ENCODE results near the gene PAPPA. TPM values are rescaled to one million over a fixed set of nuclear protein-coding genes. Genes with fewer than 3 reads are reported as not detected.

PAPPA gene
- total RNA-seq, 1 experiment from 2014 or later = 0.39 TPM

GRCh38 chr9:116382053-116382452 lies 228.5 kb downstream of the PAPPA start:
- no peak for DNase-seq (ENCODE audit: low spot score)

DNA sequence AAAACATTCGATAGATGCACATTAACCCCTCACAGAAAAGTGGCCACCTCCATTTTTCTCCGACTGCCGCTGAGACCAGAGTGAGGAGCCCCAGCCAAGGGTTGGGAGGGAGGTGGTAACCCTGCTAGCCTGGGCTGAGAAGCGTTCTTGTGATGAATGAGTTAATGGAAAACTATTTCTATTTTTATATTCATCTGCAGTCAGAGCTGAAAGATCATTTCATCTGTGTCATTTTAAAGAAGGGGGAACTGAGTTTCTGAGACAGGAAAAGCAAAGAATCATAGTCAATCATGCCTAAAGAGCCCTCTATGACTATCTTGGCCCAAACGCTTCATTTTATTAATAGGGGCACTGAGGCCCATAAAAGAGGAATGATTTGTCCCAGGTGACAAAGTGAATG lies 229.5 kb downstream of the PAPPA start:
- DNase-seq (ENCODE audit: low spot score) = no peak

- DNase-seq (ENCODE audit: low spot score) = peak; percentile 50
These were observed 230.3 kb downstream of the PAPPA start for GRCh38 chr9:116383936-116384335.

- no peak for DNase-seq (ENCODE audit: low spot score)
These were observed 234.5 kb downstream of the PAPPA start for GRCh38 chr9:116387934-116388698.

GRCh38 chr9:116389541-116390302 lies 236.1 kb downstream of the PAPPA start:
- no peak for DNase-seq (ENCODE audit: low spot score)

GRCh38 chr9:116390303-116391228 lies 237.0 kb downstream of the PAPPA start:
- DNase-seq (ENCODE audit: low spot score) = no peak

DNA sequence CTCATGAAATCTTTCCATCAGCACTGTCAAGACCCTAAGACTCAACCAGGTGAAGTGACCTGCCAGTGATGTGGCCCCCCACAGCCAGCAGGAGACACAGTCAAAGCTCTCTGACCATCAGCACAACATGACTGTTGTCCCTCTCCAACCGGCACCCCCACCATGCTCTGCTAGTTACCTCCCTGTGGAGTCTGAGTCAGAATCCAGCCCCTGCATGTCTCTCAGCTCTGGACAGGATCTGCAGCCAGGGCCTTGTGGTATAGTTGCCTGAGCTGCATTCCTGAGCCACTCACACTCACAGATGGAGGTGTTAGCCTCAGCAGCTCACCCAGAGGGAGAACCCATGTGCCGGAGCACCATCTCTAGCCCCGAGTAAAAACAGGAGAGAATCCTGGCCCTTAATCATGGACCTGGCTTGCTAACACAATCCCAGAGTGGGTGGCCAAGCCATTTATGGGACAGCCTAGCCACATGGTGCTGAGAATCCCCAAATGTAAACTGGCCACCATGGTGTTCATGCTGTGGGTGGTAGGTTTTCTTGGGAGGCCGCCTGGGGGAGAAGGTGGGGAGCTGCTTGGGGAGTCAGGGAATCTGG lies 237.8 kb downstream of the PAPPA start:
- peak; percentile 11 for DNase-seq (ENCODE audit: low spot score)

- no peak for DNase-seq (ENCODE audit: low spot score)
These were observed 239.6 kb downstream of the PAPPA start for GRCh38 chr9:116393198-116393597.

DNA sequence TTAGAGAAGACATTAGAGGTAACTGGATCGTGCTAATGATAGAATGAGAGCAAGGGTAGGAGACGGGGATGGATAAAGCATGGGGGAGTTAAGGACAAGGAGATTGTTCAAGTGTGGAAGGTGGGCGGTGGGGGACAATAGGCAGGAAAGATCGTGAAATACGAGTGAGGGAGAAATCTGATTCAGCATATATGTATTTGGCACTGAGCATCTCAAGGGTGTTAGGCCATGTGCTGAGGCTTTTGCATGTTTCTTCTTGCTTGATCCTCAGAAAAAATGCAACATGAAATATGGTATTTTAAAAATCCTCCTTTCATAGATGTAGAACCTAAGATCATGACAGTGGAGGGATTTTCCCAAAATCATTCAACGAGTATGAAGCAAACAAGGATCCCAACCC lies 240.5 kb downstream of the PAPPA start:
- DNase-seq (ENCODE audit: low spot score) = no peak

GRCh38 chr9:116394894-116395698 lies 241.5 kb downstream of the PAPPA start:
- no peak for DNase-seq (ENCODE audit: low spot score)

DNA sequence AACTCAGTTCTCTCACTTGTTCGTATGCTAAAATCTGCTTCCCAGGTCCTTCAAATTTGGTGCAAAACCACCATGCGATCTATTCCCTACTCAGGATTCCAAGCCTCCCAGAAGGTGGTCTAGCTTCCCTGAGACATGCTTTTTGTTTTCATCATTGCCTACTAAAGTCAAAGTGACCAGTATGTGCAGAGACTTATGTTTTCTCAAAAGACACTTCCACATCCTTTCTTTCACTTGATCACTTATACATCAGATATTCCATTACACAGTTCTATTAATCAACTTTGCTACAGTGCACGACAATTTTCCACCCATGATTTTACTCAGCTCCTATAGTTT lies 242.1 kb downstream of the PAPPA start:
- DNase-seq (ENCODE audit: low spot score) = no peak

- no peak for DNase-seq (ENCODE audit: low spot score)
These were observed 249.6 kb downstream of the PAPPA start for GRCh38 chr9:116403171-116403570.

DNA sequence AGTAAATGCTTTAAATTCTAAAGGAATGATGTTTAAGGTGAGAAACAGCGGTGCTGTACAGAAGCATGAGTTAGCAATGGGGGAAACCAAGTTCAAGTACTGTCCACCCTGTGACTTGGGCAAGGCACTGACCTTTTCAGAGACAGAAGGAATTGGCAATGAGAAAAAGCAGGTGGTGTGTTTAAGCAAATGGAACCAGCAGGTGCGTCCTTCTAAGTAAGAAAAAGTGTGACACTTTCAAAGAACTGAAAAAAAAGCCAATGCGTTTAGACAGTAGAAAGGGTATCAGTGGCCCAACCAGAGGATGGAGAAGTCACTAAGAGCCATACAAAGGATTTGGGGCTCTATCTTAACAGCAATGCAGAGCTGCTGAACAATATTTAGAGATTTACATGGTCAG lies 250.6 kb downstream of the PAPPA start:
- no peak for DNase-seq (ENCODE audit: low spot score)

DNA sequence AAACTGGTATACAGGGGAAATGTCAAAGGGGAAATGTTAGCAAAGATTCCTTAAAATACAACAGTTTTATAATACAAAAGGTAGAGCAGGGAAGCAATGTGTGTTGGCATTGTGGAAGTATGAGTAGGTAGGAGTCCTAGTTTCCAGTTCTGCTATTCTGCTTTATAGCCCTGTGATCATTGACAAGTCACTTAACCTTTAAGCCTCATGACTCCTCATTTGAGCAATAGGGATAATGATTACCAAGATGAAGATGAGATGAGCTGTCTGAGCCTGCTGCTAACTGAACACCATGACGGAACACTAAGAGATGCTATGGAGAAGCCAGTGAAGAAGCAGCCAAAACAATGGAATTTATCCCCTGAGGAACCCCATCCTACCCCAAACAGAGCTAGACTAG lies 251.7 kb downstream of the PAPPA start:
- no peak for DNase-seq (ENCODE audit: low spot score)

DNA sequence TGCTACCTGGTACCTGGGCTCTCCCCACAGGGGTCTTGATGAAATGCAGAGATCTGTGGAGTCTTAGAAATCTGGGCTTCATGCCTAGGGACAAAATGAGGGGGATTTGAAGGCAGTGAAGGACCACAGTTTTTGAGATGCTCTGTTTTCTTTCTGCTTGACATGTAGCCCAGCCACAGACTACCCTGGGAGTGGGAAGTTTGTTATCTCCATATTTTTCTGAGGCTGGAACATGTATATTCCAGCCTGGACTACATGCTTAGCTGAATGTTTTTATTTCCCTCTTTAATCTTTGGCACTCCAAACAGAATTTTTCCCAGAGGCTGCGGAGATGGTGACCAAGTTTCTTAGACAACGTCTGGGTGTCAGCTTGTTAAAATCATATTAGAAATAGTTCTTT lies 252.9 kb downstream of the PAPPA start:
- DNase-seq (ENCODE audit: low spot score) = no peak

GRCh38 chr9:116409129-116409528 lies 255.5 kb downstream of the PAPPA start:
- DNase-seq (ENCODE audit: low spot score) = no peak

GRCh38 chr9:116409638-116410037 lies 256.0 kb downstream of the PAPPA start:
- DNase-seq (ENCODE audit: low spot score) = no peak

GRCh38 chr9:116411506-116411905 lies 257.9 kb downstream of the PAPPA start:
- no peak for DNase-seq (ENCODE audit: low spot score)

- DNase-seq (ENCODE audit: low spot score) = no peak
These were observed 260.8 kb downstream of the PAPPA start for GRCh38 chr9:116414374-116414773.

DNA sequence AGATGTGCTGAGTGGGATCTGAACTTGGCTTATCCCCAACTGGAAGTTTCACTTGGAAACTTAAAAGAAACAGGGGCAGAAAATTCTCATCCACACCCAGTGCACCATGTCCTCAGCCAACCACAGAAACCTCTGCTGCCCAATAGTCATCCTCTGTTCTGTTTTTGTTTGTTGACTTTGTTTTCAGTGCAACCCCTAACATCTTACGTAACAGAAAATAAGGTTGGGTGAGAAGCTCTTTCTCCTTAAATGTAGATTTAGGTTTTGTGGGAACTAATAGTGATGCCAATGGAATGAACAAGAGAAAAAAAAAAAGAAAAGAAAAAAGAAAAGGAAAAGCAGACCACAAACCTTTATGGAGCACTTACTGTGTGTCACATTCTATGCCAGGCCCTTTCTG lies 262.8 kb downstream of the PAPPA start:
- DNase-seq (ENCODE audit: low spot score) = no peak

GRCh38 chr9:116417464-116417863 lies 263.9 kb downstream of the PAPPA start:
- no peak for DNase-seq (ENCODE audit: low spot score)
